HepG2 (cell line): ENCODE results near the gene SLC15A3. TPM values are rescaled to one million over a fixed set of nuclear protein-coding genes. Genes with fewer than 3 reads are reported as not detected.
A peak's percentile ranks its signal among the peaks of the same experiment; 100 is the strongest.

ENCODE experiments used
- FIP1L1 ChIP-seq: fragments of 200-400 bp; formaldehyde crosslinking; IDR thresholded peaks from 2 replicates; pipeline ENCODE4 v1.6.1; 2018; ENCODE audit warnings: low read depth, mild to moderate bottlenecking, low read length, moderate library complexity, borderline replicate concordance; ENCODE audit not compliant: insufficient read depth
- HDAC1 ChIP-seq: sonication (generic); formaldehyde crosslinking; IDR thresholded peaks from 2 replicates; pipeline ENCODE4 v1.5.1; 2020; ENCODE audit warnings: mild to moderate bottlenecking, missing genetic modification reagents
- MYC ChIP-seq: sonication (generic); formaldehyde crosslinking; IDR thresholded peaks from 2 replicates; pipeline ENCODE4 v1.9.0; 2021; ENCODE audit warnings: missing genetic modification reagents, borderline replicate concordance
- NR2F6 ChIP-seq, 2 experiments: IDR thresholded peaks; 2 replicates each; pipeline ENCODE4 v1.6.1; 2016; ENCODE audit warnings: antibody characterized with exemption in 1 of 2, mild to moderate bottlenecking in 1 of 2
- PHF20 ChIP-seq: sonication (generic); formaldehyde crosslinking; IDR thresholded peaks from 2 replicates; pipeline ENCODE4 v1.5.0; 2020; ENCODE audit warnings: mild to moderate bottlenecking, missing genetic modification reagents
- RXRA ChIP-seq: sonication (generic); formaldehyde crosslinking; IDR thresholded peaks from 2 replicates; pipeline ENCODE4 v1.5.1; 2020; ENCODE audit warnings: missing genetic modification reagents
- ZNF382 ChIP-seq: sonication (generic); formaldehyde crosslinking; IDR thresholded peaks from 2 replicates; pipeline ENCODE4 v1.5.0; 2020; ENCODE audit warnings: missing genetic modification reagents, mild to moderate bottlenecking, borderline replicate concordance
- ZNF501 ChIP-seq: sonication (generic); formaldehyde crosslinking; IDR thresholded peaks from 2 replicates; pipeline ENCODE4 v1.5.1; 2020; ENCODE audit warnings: mild to moderate bottlenecking, moderate library complexity, missing genetic modification reagents
- ZNF530 ChIP-seq: sonication (generic); formaldehyde crosslinking; IDR thresholded peaks from 2 replicates; pipeline ENCODE4 v1.5.0; 2020; ENCODE audit warnings: low read depth, mild to moderate bottlenecking, missing genetic modification reagents
- ZNF614 ChIP-seq: IDR thresholded peaks from 2 replicates; pipeline ENCODE4 v1.6.1; 2018; ENCODE audit warnings: missing biosample characterization, missing genetic modification reagents, inconsistent platforms, borderline replicate concordance
- ZNF7 ChIP-seq: IDR thresholded peaks from 2 replicates; pipeline ENCODE4 v1.6.1; 2016; ENCODE audit warnings: missing biosample characterization, missing genetic modification reagents
- polyA plus RNA-seq, 8 experiments: library from polyadenylated mRNA; depleted of rRNA in 3 of 8; stranded (reverse) in 7 of 8; unstranded in 1 of 8; fragments of >200 nt; fragmentation: Illumina TruSeq in 4 of 8; extraction: Trizol in 4 of 8; gene quantifications; 2 replicates each; pipeline versions ENCODE4 v1.2.1 to v1.2.3, GENCODE V29; 2011 to 2016; ENCODE audit warnings: low read depth in 4 of 8, missing spikeins in 1 of 8, mixed read lengths in 1 of 8; ENCODE audit not compliant: insufficient read depth in 1 of 8
- total RNA-seq, 5 experiments: library from RNA; depleted of rRNA; stranded (reverse); fragments of >200 nt; fragmentation: Illumina TruSeq; extraction: Trizol; gene quantifications; 2 replicates each; pipeline ENCODE4 v1.2.3, GENCODE V29; 2016; ENCODE audit warnings: low read depth in 1 of 5
- TF ChIP-seq, protein P1 (sequence below), 2 experiments: sonication (generic) in 1 of 2; formaldehyde crosslinking in 1 of 2; IDR thresholded peaks; 2 replicates each; pipeline versions ENCODE4 v1.4.0 to v1.6.1; 2016 to 2020; ENCODE audit warnings: borderline replicate concordance in 1 of 2, low read depth in 1 of 2, mild to moderate bottlenecking in 1 of 2, missing genetic modification reagents in 1 of 2
- TF ChIP-seq, protein P2 (sequence below): sonication (generic); formaldehyde crosslinking; IDR thresholded peaks from 2 replicates; pipeline ENCODE4 v1.5.0; 2020; ENCODE audit warnings: missing genetic modification reagents
- TF ChIP-seq, protein P3 (sequence below): sonication (generic); formaldehyde crosslinking; IDR thresholded peaks from 2 replicates; pipeline ENCODE4 v1.8.0; 2022; ENCODE audit warnings: low read depth, missing genetic modification reagents
- TF ChIP-seq, protein P4 (sequence below): sonication (generic); formaldehyde crosslinking; IDR thresholded peaks from 2 replicates; pipeline ENCODE4; 2020; ENCODE audit warnings: missing genetic modification reagents, mild to moderate bottlenecking, borderline replicate concordance
- TF ChIP-seq, protein P5 (sequence below): sonication (generic); formaldehyde crosslinking; IDR thresholded peaks from 2 replicates; pipeline ENCODE4 v1.4.0; 2020; ENCODE audit warnings: missing genetic modification reagents
- TF ChIP-seq, protein P6 (sequence below): sonication (generic); formaldehyde crosslinking; IDR thresholded peaks from 2 replicates; pipeline ENCODE4 v1.4.0; 2020; ENCODE audit warnings: missing genetic modification reagents; ENCODE audit errors: not compliant biosample characterization

Gene SLC15A3
- total and polyA plus RNA-seq, 2 of the 13 experiments (the other 11 are each of a cell fraction or from before 2014, with no cell fraction given) = 0.45 to 0.77 TPM

DNA sequence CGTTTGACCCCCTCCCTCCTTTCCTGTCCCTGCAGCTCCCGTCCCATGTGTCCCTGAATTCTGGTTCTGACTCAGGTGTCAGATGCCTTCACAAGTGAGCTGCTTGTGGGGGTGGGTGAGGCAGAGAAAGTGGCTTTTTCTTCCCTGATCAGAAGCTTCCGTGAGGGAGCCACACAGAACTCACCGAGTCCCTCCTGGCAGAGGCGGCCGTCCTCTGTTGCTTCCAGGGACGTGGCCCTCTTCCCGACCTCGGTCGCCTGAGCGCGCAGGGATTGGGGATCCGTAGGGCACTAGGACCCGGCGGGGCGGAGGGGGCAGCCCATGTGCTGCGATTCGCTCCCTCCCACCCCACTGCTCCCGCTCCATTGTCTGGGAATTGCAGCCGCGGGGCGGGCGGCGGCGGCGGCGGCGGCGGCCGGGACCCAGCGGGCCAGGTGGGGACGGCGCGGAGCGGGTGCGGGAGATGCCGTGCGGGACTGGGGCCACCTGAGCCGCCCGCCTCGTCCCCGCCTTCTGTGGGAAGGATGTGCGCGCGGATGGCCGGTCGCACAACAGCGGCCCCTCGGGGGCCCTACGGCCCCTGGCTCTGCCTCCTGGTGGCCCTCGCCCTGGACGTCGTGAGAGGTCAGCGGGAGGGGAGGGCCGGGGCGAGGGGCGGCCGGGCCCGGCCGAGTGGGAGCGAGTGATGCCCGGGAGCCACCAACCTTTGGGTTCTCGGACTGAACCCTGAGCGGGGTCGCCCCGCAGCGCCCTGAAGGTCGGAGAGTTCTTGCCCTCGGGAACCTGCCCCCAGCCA is 27.7 kb downstream of the SLC15A3 start, which contains the start of gene TMEM132A (continued):
- TF ChIP-seq, protein P1, sequence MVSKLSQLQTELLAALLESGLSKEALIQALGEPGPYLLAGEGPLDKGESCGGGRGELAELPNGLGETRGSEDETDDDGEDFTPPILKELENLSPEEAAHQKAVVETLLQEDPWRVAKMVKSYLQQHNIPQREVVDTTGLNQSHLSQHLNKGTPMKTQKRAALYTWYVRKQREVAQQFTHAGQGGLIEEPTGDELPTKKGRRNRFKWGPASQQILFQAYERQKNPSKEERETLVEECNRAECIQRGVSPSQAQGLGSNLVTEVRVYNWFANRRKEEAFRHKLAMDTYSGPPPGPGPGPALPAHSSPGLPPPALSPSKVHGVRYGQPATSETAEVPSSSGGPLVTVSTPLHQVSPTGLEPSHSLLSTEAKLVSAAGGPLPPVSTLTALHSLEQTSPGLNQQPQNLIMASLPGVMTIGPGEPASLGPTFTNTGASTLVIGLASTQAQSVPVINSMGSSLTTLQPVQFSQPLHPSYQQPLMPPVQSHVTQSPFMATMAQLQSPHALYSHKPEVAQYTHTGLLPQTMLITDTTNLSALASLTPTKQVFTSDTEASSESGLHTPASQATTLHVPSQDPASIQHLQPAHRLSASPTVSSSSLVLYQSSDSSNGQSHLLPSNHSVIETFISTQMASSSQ (IDR thresholded peaks at IDR 0.05; ENCODE audit: low read depth) = no peak
- TF ChIP-seq, protein P1 (CRISPR knock-in tag; IDR thresholded peaks at IDR 0.05; ENCODE audit: borderline replicate concordance) = no peak
- TF ChIP-seq, protein P2, sequence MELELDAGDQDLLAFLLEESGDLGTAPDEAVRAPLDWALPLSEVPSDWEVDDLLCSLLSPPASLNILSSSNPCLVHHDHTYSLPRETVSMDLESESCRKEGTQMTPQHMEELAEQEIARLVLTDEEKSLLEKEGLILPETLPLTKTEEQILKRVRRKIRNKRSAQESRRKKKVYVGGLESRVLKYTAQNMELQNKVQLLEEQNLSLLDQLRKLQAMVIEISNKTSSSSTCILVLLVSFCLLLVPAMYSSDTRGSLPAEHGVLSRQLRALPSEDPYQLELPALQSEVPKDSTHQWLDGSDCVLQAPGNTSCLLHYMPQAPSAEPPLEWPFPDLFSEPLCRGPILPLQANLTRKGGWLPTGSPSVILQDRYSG (CRISPR knock-in tag) = no peak
- TF ChIP-seq, protein P3, sequence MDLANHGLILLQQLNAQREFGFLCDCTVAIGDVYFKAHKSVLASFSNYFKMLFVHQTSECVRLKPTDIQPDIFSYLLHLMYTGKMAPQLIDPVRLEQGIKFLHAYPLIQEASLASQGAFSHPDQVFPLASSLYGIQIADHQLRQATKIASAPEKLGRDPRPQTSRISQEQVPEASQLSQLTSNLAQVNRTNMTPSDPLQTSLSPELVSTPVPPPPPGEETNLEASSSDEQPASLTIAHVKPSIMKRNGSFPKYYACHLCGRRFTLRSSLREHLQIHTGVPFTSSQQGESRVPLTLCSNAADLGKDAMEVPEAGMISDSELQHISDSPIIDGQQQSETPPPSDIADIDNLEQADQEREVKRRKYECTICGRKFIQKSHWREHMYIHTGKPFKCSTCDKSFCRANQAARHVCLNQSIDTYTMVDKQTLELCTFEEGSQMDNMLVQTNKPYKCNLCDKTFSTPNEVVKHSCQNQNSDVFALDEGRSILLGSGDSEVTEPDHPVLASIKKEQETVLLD (CRISPR knock-in tag) = no peak
- peak; percentile 97 for TF ChIP-seq MYC (CRISPR knock-in tag)
- peak; percentile 50 for TF ChIP-seq HDAC1 (CRISPR knock-in tag)
- no peak for TF ChIP-seq ZNF7 (CRISPR knock-in tag)
- TF ChIP-seq ZNF614 (CRISPR knock-in tag) = peak; percentile 31; the same call in 1 of the 2 replicates
- TF ChIP-seq FIP1L1 = no peak
- TF ChIP-seq, protein P4, sequence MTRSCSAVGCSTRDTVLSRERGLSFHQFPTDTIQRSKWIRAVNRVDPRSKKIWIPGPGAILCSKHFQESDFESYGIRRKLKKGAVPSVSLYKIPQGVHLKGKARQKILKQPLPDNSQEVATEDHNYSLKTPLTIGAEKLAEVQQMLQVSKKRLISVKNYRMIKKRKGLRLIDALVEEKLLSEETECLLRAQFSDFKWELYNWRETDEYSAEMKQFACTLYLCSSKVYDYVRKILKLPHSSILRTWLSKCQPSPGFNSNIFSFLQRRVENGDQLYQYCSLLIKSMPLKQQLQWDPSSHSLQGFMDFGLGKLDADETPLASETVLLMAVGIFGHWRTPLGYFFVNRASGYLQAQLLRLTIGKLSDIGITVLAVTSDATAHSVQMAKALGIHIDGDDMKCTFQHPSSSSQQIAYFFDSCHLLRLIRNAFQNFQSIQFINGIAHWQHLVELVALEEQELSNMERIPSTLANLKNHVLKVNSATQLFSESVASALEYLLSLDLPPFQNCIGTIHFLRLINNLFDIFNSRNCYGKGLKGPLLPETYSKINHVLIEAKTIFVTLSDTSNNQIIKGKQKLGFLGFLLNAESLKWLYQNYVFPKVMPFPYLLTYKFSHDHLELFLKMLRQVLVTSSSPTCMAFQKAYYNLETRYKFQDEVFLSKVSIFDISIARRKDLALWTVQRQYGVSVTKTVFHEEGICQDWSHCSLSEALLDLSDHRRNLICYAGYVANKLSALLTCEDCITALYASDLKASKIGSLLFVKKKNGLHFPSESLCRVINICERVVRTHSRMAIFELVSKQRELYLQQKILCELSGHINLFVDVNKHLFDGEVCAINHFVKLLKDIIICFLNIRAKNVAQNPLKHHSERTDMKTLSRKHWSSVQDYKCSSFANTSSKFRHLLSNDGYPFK (CRISPR knock-in tag) = no peak
- 0 out of 2 replicates have a peak, but pooled peaks have one; percentile 29 for TF ChIP-seq ZNF501 (CRISPR knock-in tag)
- TF ChIP-seq, protein P5, sequence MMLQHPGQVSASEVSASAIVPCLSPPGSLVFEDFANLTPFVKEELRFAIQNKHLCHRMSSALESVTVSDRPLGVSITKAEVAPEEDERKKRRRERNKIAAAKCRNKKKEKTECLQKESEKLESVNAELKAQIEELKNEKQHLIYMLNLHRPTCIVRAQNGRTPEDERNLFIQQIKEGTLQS (CRISPR knock-in tag) = no peak
- no peak for TF ChIP-seq PHF20
- TF ChIP-seq RXRA (CRISPR knock-in tag) = no peak
- TF ChIP-seq, protein P6, sequence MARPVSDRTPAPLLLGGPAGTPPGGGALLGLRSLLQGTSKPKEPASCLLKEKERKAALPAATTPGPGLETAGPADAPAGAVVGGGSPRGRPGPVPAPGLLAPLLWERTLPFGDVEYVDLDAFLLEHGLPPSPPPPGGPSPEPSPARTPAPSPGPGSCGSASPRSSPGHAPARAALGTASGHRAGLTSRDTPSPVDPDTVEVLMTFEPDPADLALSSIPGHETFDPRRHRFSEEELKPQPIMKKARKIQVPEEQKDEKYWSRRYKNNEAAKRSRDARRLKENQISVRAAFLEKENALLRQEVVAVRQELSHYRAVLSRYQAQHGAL (CRISPR knock-in tag) = no peak
- no peak for TF ChIP-seq NR2F6 (IDR thresholded peaks at IDR 0.05)
- TF ChIP-seq NR2F6 (CRISPR knock-in tag; IDR thresholded peaks at IDR 0.05) = no peak; the same call in 1 of the 2 replicates
- no peak for TF ChIP-seq ZNF382 (CRISPR knock-in tag)
- no peak for TF ChIP-seq ZNF530 (CRISPR knock-in tag)
